ENCODE data around the gene SLC1A2.

Gene SLC1A2

GRCh38 chr11:35432464-35432863 lies 13.1 kb upstream of the SLC1A2 start:
- TF ChIP-seq CTCF (IDR thresholded peaks at IDR 0.05; ENCODE audit: insufficient read depth, low read length, poor library complexity, severe bottlenecking) (no peak), EZH2phosphoT487 (conservative IDR thresholded peaks at IDR 0.05; ENCODE audit: low read length) (no peak)
- Histone ChIP-seq H3K4me2 (ENCODE audit: low read depth, low read length, poor library complexity, severe bottlenecking) (no peak overlapping the region), H3K27me3 (ENCODE audit: low read length) (no peaks in the 10 kb centered on the region), H3F3A (ENCODE audit: insufficient read depth) (no peaks in the 10 kb centered on the region), H3K9ac (ENCODE audit: low read length) (no peak overlapping the region), H4K20me1 (ENCODE audit: low read depth, low read length) (no peaks in the 10 kb centered on the region), H3K9me3 (ENCODE audit: insufficient read depth, low read length) (no peaks in the 10 kb centered on the region), H3K9me2 (replicated peaks; ENCODE audit: insufficient read depth, low read length) (no peaks in the 10 kb centered on the region), H3K36me3 (ENCODE audit: low read length) (no peaks in the 10 kb centered on the region), H3K79me2 (ENCODE audit: insufficient read depth, low read length) (no peaks in the 10 kb centered on the region), H3K27ac (ENCODE audit: low read depth, low read length) (no peak overlapping the region), H3K4me3 (ENCODE audit: insufficient read depth, low read length, poor library complexity, severe bottlenecking) (no peak overlapping the region), H2AFZ (ENCODE audit: low read depth, low read length, severe bottlenecking) (no peak overlapping the region)

DNA sequence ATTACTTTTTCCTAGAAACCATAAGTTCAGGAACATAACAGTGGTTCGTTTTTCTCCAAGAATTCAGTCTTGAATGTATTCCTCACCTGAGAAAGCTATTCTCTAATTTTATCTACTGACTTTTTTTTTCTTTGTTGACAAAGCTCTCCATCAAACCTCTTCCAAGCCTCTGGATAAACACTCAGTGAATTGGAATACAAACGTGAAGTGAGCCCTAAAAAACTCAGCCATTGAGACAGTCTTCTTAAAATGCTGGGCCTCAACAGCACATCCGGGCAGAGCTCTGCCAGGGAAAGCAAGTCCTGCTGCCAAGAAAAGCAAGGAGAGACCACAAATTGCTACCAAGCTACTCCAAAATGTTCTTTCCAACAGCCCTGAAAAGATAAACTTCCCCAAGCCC lies 7.7 kb upstream of the SLC1A2 start:
- Histone ChIP-seq H4K20me1 (ENCODE audit: low read depth, low read length) (no peaks in the 10 kb centered on the region), H3K4me2 (ENCODE audit: low read depth, low read length, poor library complexity, severe bottlenecking) (no peak overlapping the region), H3K4me3 (ENCODE audit: insufficient read depth, low read length, poor library complexity, severe bottlenecking) (no peak overlapping the region), H3K9me2 (replicated peaks; ENCODE audit: insufficient read depth, low read length) (no peaks in the 10 kb centered on the region), H3K27me3 (ENCODE audit: low read length) (no peaks in the 10 kb centered on the region), H3K36me3 (ENCODE audit: low read length) (no peaks in the 10 kb centered on the region), H3K79me2 (ENCODE audit: insufficient read depth, low read length) (no peaks in the 10 kb centered on the region), H3K9ac (ENCODE audit: low read length) (no peak overlapping the region), H3K9me3 (ENCODE audit: insufficient read depth, low read length) (no peaks in the 10 kb centered on the region), H3F3A (ENCODE audit: insufficient read depth) (no peaks in the 10 kb centered on the region), H2AFZ (ENCODE audit: low read depth, low read length, severe bottlenecking) (no peak overlapping the region), H3K27ac (ENCODE audit: low read depth, low read length) (no peak overlapping the region)
- TF ChIP-seq CTCF (IDR thresholded peaks at IDR 0.05; ENCODE audit: insufficient read depth, low read length, poor library complexity, severe bottlenecking): no peak
- TF ChIP-seq EZH2phosphoT487 (conservative IDR thresholded peaks at IDR 0.05; ENCODE audit: low read length): no peak

DNA sequence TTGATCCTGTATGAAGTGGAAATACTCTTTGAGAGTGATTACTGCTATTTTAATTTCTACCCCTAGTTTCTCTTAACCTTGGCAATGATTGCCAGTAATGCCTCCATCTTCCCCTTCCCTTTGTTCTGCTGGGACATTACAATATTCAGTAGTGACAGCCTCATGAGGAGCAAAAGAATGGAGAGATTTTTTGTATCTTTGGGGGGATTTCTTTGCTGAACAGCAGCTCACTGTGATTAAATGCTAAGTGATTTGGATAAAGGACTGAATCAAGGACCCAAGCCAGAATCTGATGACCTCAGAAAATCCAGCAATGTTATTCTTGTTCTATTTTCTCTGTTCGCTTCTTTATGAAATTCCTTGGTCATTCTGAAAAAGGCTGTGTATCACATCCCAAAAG lies 7.0 kb upstream of the SLC1A2 start:
- H3K36me3 ChIP-seq (ENCODE audit: low read length): no peaks in the 10 kb centered on the region
- no peaks in the 10 kb centered on the region for H3K79me2 ChIP-seq (ENCODE audit: insufficient read depth, low read length)
- TF ChIP-seq CTCF (IDR thresholded peaks at IDR 0.05; ENCODE audit: insufficient read depth, low read length, poor library complexity, severe bottlenecking) (no peak), EZH2phosphoT487 (conservative IDR thresholded peaks at IDR 0.05; ENCODE audit: low read length) (no peak)
- no peaks in the 10 kb centered on the region for H3F3A ChIP-seq (ENCODE audit: insufficient read depth)
- H3K4me3 ChIP-seq (ENCODE audit: insufficient read depth, low read length, poor library complexity, severe bottlenecking): no peak overlapping the region
- no peaks in the 10 kb centered on the region for H3K27me3 ChIP-seq (ENCODE audit: low read length)
- H3K27ac ChIP-seq (ENCODE audit: low read depth, low read length): no peak overlapping the region
- no peaks in the 10 kb centered on the region for H3K9me2 ChIP-seq (replicated peaks; ENCODE audit: insufficient read depth, low read length)
- no peaks in the 10 kb centered on the region for H4K20me1 ChIP-seq (ENCODE audit: low read depth, low read length)
- H3K4me2 ChIP-seq (ENCODE audit: low read depth, low read length, poor library complexity, severe bottlenecking): no peak overlapping the region
- H3K9ac ChIP-seq (ENCODE audit: low read length): no peak overlapping the region
- no peaks in the 10 kb centered on the region for H3K9me3 ChIP-seq (ENCODE audit: insufficient read depth, low read length)
- no peak overlapping the region for H2AFZ ChIP-seq (ENCODE audit: low read depth, low read length, severe bottlenecking)
